Fibroblast of the aortic adventitia (primary cell): ENCODE results near the gene DVL1. TPM values are rescaled to one million over a fixed set of nuclear protein-coding genes. Genes with fewer than 3 reads are reported as not detected.

ENCODE experiments used
- DNase-seq: peaks from one replicate; pipeline ENCODE4 v3.0.0-alpha.2; 2010; ENCODE audit warnings: low read depth
- H3K4me3 ChIP-seq: 2 replicates; pipeline ENCODE4 v1.5.1; 2011; ENCODE audit warnings: low read depth, mild to moderate bottlenecking, control low read depth, low read length, moderate library complexity
- total RNA-seq: library from RNA; depleted of rRNA; stranded (reverse); fragments of >200 nt; gene quantifications from 2 replicates; pipeline ENCODE4 v1.2.3, GENCODE V29; 2012; ENCODE audit warnings: low replicate concordance
- TF ChIP-seq, protein P1 (sequence below): IDR thresholded peaks from 2 replicates; pipeline ENCODE4 v1.5.1; 2011; ENCODE audit warnings: mild to moderate bottlenecking, low read length, control low read depth, inconsistent platforms; ENCODE audit not compliant: insufficient read depth

Gene DVL1
- total RNA-seq, 1 donor: 89.0 TPM

DNA sequence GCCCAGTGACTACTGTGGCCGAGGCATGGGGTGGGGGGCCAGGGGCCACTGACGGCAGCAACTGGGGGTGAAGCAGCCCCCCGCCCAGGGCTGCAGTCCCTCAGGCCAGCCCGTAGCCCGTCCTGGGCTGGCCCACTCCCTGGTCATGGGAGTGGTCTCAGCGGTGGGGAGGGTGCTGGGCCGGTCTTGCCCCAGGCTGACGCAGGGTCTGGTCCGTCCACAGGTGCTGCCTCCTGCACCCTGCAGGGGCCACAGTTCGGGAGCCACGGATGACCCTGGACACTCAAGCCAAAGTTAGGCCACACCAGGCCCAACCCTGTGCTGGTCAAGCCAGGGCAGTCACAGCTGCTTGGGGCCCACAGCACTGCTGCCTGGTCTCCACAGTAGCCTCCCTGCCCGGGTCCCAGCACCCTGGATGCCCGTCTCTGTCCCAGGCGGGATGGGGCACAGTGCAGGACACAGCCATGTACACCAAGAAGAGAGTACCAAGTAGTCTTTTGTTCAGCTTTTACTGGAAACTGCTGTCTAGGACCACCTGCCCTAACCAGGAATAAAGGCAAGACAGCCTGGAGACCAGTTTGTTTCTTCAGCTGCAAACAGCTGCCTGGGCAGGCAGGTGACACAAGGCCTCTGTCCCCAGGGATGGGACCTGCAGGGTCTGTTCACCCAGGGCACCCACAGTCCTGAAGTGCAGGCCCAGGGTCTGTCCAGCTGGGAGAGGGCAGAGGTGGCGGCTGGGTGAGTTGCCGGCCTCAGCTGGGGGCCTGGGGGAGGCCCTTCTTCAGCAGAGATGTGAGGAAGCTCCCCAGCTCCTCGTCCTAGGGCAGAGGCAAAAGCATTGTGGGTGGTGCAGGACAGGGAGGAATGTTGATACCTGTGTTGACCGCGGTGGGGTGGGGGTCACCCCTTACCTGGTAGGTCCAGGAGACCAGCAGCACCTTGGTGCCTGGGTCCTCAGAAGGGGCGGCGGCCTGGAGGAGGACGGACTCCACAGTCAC lies 37.8 kb downstream of the DVL1 start:
- no peak overlapping the region for H3K4me3 ChIP-seq
- DNase-seq: no peak
- TF ChIP-seq, protein P1, sequence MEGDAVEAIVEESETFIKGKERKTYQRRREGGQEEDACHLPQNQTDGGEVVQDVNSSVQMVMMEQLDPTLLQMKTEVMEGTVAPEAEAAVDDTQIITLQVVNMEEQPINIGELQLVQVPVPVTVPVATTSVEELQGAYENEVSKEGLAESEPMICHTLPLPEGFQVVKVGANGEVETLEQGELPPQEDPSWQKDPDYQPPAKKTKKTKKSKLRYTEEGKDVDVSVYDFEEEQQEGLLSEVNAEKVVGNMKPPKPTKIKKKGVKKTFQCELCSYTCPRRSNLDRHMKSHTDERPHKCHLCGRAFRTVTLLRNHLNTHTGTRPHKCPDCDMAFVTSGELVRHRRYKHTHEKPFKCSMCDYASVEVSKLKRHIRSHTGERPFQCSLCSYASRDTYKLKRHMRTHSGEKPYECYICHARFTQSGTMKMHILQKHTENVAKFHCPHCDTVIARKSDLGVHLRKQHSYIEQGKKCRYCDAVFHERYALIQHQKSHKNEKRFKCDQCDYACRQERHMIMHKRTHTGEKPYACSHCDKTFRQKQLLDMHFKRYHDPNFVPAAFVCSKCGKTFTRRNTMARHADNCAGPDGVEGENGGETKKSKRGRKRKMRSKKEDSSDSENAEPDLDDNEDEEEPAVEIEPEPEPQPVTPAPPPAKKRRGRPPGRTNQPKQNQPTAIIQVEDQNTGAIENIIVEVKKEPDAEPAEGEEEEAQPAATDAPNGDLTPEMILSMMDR: no peak

DNA sequence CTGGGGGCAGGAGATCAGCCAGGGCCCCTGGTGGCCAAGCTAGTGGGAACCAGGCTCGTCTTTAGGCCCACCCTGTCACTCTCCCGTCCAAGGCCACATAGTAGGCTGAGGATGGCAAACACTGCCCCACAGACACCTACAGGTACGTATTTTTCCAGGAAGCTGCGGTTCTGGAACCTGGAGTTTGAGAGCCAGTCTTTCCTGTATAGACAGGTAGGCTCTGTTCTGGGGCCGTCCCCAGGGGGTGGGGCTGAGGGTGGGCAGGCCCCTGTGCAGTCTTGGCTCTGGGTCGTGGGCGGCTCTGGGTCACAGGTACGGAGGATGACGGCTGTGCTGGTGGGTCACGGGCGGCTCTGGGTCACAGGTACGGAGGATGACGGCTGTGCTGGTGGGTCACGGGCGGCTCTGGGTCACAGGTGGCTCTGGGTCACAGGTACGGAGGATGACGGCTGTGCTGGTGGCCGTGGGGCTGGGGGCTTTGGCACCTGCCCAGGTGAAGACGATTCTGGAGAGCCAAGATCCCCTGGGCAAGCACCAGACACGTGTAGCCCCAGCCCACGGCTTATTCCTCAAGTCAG lies 38.7 kb downstream of the DVL1 start:
- TF ChIP-seq, protein P1: no peak
- no peak for DNase-seq
- no peak overlapping the region for H3K4me3 ChIP-seq

DNA sequence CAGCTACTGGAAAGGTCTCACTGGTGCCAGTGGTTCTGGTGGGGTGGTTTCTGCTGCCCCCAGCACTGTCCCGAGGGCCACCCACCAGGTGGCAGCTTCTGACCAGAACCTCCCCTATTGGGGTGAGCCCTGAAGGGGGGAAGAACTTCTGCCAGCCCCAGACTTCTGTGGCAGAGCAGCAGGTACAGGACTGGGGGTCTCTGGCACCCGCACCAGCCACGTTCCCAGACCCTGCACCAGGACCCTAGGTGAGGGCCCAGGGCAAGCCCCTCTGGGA lies 39.2 kb downstream of the DVL1 start:
- DNase-seq: no peak
- no peak overlapping the region for H3K4me3 ChIP-seq
- TF ChIP-seq, protein P1: no peak

DNA sequence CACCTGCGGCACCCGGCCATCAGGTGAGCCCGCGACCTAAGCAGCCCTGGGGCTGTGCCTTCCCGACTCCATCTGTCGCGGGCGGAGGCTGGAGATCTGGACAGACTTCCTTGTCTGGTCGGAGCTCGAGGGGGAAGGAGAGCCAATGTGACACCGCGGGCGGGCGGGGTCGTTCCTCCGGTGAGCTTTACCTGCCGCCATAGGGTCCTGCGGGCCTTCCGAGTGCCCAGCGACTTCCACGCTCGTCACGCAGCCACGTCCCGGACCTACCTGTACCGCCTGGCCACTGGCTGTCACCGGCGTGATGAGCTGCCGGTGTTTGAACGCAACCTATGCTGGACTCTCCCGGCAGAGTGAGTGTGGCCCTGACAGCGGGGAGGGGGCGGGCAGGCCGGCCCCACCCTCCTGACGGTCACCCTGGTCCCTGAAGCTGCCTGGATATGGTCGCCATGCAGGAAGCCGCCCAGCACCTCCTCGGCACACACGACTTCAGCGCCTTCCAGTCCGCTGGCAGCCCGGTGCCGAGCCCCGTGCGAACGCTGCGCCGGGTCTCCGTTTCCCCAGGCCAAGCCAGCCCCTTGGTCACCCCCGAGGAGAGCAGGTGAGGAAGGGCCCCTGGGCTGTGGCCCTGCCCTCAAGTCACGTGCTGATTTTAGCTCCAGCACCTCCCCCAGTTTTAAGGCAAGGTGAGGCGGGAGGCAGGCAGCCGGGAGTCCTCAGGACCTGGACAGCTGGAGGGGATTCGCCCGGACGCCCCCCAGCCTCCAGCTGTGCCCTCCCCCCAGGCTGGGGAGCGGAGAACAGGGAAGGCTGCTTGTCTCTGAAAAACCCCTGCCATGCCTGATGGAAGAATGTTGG lies 39.7 kb downstream of the DVL1 start:
- no peak for DNase-seq
- TF ChIP-seq, protein P1: no peak
- peak overlapping the region; percentile 76 for H3K4me3 ChIP-seq

DNA sequence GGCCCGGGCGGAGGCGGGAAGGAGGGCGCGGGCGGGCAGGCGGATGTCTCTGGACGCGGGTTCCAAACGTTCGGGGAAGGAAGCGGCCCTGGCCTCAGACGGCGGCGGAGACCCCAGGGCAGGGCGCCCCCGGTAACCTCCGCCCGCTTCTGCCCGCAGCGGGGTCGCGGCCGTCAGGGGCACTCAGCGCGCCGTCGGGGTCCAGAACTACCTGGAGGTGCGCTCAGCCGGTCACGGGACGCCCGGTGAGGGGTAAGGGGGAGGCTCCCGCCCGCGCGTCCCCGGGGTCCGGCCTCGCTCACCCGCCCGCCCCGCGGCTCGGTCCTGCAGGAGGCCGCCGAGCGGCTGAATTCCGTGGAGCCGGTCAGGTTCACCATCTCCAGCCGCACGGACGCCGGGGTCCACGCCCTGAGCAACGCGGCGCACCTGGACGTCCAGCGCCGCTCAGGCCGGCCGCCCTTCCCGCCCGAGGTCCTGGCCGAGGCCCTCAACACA lies 40.4 kb downstream of the DVL1 start:
- H3K4me3 ChIP-seq: peak overlapping the region; percentile 76
- TF ChIP-seq, protein P1: no peak
- DNase-seq: no peak

DNA sequence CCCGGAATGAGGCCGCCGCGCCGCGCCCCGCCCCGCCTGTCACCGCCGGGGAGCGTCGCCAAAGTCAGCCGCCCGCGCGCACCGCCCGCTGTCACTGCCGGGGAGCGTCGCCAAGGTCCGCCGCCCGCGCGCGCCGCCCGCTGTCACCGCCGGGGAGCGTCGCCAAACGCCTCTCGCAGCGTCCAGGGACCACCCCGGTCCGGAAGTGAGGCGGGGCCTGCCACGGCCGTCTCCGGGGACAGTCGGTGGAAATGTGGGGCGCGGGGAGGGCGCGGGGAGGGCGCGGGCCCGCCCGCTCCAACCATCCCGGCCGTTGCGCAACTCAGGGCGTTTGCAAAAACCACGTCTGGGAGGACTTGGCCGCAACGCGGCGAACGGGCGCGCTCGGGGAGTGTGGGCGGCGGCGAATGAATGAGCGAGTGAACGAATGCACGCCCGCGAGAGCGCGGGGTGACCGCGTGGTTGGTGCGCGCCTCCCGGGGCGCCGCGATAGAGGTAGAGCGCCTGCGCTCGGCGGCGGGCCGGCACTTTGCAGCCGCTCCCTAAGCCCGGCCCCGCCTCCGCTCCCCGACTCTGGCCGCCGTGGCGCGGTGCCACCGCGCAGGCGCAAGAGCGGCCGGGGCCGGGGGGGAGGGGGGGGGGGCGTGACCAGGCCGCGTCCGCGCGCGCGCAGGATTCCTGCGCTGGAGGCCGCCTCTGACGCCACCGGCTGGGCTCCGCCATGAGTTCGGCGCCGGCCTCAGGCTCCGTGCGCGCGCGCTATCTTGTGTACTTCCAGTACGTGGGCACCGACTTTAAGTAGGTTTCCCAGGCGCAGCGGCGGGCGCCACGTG lies 41.1 kb downstream of the DVL1 start, which contains the start of the genes ACAP3 and PUSL1:
ACAP3 (minus strand) TSS at position 8 of the 833 bp plus-strand sequence. CDS start 115 bp downstream, outside the sequence.
PUSL1 (plus strand) TSS at position 675 of the 833 bp plus-strand sequence; CDS start at position 722, 47 bp downstream.
- peak; percentile 96 for DNase-seq
- peak within 1 kb of the TSS; percentile 76 for H3K4me3 ChIP-seq
- TF ChIP-seq, protein P1: no peak
